HG02884 (cell line): ENCODE measurements around the gene SH2D4B.
A peak's percentile ranks its signal among the peaks of the same experiment; 100 is the strongest.

Experiments used
- ATAC-seq: cut with Tn5 transposase; IDR thresholded peaks from one replicate; pipeline ENCODE4 v1.9.1; 2021; ENCODE audit warnings: mild to moderate bottlenecking, moderate library complexity; ENCODE audit not compliant: unreplicated experiment

SH2D4B gene

DNA sequence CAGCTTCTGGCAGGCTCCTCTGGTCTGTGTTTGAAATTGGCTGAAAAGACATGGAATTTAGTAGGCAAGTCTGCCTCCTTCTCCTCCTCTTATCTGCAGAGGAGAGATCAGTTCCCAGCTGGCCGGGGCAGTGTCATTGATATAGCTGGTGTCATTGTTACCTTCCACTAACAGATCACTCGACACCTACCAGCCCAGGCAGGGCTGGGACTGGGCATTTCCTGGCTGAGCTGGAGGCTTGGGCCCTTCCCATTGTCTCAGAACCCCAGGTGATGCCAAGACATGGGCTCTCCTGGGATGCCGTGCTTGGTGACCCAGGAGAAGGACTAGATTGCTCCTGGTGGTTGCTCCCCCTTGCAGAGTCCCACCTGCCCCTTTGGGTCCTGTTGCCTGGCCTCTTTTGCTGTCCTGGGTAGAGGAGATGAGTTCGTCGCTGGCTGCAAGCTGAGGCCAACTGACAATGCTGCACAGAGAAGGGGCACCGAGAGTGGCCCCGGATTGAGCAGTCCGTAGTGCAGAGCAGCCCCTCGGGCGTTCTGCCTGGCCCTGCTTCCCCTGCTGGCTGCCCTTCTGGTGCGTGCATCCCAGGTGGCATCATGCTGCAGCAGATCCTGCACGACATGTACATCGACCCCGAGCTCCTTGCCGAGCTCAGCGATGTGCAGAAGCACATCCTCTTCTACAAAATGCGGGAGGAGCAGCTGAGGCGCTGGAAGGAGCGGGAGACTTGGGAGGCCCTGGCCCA lies at the start of gene SH2D4B:
SH2D4B (plus strand) TSS at position 167 of the 745 bp plus-strand sequence; CDS start at position 597, 430 bp downstream.
- ATAC-seq = no peak

DNA sequence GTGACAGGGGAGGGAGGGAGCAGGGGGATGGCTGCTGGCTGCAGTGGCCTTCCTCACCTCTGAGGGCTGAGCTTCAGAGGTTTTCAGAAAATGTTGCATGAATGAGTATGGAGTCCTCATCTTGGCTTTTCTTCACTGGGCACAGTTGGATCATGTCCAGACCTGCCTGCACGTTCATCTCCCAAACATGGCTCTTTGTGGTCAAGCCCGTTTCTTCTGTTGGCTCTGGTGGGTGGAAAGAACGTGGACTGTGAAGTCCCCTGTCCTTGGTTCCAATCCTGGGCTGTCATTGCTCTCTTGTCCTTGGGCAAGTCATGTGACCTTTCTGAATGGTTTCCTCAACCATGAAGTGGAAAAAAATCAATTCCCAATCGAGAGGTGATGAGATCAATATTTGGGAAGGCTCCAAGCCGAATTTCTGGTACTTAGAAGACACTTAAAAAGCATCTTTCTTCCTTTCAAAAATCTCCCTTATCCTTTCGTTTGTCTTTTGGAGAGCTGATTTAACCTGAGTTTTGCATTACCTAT lies 49.1 kb upstream of the SH2D4B start:
- no peak for ATAC-seq

DNA sequence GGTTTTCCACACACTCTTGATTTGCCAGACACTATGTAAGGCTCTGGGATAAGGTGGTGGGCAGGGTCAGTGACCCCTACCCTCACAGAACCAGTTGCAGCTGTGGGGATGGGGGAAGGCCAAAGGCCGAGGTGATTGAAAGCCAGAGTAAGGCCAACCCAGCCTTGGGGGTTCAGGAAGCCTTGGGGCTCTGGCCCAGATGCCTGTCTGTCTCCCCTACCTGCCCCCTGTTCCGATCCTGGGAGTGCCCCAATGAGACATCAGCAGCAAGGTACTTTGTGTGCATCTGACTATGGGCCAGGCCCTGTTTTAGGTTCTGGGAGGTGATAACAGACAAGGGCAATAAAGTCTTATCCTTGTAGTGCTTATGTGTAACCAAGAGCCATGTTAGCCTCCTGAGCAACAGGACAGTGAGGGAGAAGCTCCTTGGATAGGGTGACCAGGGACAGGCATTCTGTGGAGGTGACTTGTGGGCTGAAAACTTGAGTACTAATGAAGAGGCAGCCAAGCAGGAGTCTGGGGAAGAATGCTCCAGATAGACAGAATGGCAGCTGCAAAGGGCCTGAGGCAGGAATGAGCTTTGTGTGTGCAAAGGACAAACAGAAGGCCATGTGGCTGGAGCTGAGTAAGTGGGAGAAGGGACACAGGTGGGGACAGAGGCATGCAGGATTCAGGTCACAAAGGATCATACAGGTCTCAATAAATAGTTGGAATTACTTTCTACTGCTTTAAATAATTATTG lies 48.2 kb upstream of the SH2D4B start:
- no peak for ATAC-seq

GRCh38 chr10:80491251-80492102 lies 46.2 kb upstream of the SH2D4B start:
- ATAC-seq = no peak

GRCh38 chr10:80492848-80493521 lies 44.7 kb upstream of the SH2D4B start:
- peak; percentile 39 for ATAC-seq

DNA sequence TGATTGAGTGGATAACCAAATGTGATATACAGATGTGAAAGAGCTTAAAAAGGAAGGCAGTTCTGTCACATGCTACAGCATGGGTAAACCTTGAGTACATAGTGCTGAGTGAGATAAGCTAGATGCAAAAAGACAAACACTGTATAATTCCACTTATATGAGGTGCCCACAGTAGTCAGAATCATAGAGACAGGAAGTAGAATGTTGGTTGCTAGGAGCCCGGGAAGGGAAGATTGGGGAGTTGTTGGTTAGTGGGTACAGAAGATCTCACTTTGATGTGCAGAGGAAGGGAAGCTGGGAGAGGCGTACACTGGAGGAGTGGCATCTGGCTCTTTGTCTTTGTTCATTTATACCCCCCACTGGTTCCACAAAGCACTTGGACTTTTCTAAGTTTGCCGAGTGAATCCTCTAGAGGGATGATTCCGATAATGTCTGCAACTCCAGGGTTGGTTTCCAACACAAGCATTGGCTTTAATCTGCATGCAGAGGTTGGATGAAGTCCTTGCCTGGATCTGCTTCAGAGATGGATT lies 44.1 kb upstream of the SH2D4B start:
- peak; percentile 53 for ATAC-seq

DNA sequence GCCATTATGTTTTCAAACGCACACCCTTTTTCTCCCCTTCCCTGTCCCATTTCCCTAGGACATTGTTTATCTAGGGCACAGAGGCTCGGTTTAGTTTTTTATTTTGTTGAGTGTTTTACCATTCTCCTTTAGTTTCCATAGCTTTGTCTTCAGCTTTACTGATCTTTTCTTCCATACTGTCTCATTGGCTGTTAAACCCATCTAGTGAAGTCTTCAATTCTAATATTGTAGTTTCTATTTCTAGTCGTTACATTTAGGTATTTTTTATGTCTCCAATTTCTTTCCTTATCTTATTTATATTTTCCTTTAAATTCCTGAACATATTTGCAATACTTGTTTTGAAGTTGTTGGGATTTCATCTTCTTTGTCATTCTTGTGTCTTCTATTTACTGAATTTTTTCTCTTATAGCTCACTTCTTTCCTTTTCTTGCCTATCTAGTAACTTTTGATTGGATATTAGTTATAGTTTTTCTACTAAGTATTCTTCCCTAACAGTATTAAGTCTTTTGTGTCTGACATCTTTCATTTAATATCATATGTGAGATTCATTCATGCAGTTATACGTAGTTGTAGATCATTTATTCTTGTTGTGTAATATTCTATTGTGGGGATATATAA lies 41.0 kb upstream of the SH2D4B start:
- ATAC-seq = no peak

GRCh38 chr10:80497187-80498077 lies 40.3 kb upstream of the SH2D4B start:
- ATAC-seq = no peak

GRCh38 chr10:80498078-80498832 lies 39.4 kb upstream of the SH2D4B start:
- no peak for ATAC-seq

DNA sequence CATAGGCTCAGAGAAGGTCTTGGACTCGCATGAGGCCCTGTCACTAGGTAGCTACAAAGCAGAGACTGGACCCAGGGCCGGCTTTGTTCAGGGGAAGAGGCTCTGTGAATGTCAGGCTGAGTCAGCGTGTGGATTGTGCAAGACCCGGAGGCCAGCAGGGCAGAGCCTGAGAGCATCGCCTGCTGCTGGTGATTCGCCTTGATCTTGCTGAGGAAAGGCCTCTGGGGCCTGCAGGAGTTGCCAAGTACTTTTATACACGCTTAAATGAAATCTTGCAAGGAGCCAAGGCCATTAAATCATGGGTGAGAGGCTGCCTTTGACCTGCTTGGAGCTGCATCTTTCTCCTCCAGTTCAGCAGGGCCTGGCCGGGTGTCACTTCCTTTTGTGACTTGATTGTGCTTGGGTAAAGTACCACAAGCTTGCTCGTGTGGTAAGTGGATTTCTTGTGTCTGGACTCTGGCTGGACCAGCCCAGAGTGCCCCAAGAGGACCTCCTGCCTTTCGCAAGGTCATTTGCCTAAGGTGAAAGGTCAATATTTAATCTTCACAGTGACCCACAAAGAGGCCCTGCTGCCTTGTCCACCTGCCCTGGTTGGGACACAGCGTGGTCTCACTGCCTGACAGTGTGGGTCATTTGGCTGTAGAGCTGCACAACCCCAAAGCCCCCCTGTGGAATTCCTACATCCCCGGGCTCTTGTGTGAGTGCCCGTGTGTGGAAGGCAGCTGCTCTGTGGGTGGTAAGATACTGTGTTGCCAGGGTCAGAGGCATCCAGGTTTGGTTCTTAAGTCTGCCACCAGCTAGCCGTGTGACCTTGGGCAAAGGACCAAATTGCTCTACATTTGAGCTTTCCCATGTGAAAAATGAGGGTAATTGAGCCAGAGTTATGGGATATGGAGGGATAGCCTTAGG lies 38.6 kb upstream of the SH2D4B start:
- no peak for ATAC-seq

- no peak for ATAC-seq
These were observed 36.9 kb upstream of the SH2D4B start for GRCh38 chr10:80500572-80501380.

DNA sequence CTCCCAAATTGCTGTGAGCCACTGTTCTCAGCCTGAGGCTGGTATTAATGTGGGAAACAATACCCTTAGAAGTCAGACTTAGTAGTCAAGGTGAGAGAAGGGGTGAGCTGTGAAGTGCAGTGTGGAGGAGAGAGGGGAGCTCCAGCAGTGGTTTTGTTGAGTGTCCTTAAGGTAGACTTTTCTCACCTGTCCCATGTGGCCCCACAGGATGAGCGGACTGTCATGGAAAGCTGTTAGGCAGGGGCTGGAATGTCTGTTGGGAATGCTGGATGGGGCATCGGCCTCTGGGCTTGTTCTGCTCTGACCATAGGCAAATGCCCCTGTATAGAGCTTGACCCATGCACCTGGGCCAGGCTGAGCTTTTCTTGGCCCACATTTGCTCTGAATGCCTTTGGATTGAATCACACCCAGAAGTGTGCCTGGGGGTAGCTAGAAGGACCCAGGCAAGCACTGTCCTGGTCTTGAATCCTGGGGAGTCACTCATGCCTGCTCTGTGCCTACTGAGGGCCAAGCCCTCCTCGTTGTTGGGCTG lies 36.3 kb upstream of the SH2D4B start:
- ATAC-seq = no peak

DNA sequence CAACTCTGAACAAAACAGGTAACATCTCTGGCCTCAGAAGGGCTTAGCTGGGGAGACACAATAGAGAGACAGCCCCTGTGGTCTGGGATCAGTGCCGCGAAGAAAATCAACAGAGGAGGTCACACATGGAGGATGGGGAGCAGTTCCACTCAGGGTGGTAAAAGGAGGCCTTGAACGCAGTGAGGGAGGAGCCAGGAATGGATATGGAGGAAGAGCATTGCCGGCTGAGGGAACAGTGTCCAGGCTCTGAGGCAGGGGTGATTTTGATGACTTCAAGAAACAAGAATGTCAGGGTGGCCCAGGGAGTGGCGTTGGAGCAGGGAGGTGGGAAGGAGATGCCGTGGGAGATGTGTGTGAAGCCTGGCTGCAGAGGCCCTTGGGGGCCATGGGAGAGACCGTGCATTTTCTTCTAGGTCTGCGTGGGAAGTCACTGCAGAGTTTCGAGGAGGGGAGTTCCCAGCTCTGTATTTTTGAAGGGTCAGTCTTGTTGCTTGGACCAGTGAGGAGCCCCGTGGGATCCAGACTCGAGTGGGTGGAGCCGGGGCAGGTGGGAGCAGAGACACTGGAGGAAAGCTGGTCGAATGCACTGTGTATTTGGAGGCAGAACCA lies 35.7 kb upstream of the SH2D4B start:
- no peak for ATAC-seq

DNA sequence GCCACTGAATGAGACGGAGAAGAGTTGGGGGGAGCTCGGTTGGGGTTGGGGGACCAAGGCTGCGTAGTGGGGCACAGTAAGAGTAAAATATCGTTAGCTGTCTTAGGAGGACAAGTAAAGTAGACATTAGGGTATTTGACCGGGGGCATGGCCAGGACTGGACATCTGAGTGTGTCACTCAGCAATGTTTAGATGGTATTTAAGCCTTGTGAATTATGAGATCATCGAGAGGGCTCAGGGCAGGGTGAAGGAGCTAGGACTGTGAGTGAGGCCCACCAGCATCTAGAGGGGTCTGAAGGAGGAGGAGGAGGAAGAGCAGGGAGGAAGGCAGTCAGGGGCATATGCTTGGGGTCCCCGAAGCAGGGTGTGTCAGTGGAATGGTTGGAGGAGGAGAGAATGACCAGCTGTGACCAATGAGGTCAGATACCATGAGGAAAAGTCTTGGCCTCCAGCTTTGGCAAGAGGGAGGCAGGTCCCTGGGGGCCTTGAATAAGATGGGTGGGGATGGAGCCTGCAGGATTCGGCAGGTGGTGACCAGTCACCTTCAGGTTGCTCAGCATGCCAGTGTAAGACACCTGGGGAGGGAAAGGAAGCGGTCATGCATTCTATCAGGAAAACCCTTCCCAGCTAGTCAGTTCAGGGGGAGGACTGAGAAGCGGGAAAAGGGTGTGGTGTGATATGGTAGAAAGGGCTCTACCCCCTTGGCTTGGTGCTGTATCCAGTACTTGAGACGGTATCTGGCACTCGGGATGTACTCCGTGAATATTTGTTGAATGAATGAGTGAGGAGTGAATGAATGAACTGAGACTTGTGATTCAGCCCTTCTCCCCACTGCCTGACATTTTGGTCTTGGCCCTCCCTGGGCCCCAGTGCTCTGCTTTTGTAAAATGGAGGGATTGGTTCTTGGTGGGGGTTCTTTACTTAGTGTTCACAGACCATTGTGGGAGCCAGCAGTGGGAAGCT lies 34.8 kb upstream of the SH2D4B start:
- no peak for ATAC-seq
